Ishikawa (cell line): ENCODE measurements around the gene NTNG1.
A peak's percentile ranks its signal among the peaks of the same experiment; 100 is the strongest.

Experiments
- CEBPB ChIP-seq: IDR thresholded peaks from 2 replicates; pipeline ENCODE4 v1.6.1; 2012
- CREB1 ChIP-seq: IDR thresholded peaks from 2 replicates; pipeline ENCODE4 v1.6.1; 2012; ENCODE audit warnings: low read depth
- EGR1 ChIP-seq: IDR thresholded peaks from 2 replicates; pipeline ENCODE4 v1.6.1; 2012
- EP300 ChIP-seq: IDR thresholded peaks from 2 replicates; pipeline ENCODE4 v1.6.1; 2012; ENCODE audit warnings: borderline replicate concordance
- FOXM1 ChIP-seq: IDR thresholded peaks from 2 replicates; pipeline ENCODE4 v1.6.1; 2012; ENCODE audit warnings: low read depth, borderline replicate concordance
- MAX ChIP-seq: IDR thresholded peaks from 2 replicates; pipeline ENCODE4 v1.6.1; 2012
- NFIC ChIP-seq: IDR thresholded peaks from 2 replicates; pipeline ENCODE4 v1.6.1; 2012
- RAD21 ChIP-seq: IDR thresholded peaks from 2 replicates; pipeline ENCODE4 v1.6.1; 2012; ENCODE audit warnings: low read depth
- REST ChIP-seq: IDR thresholded peaks from 2 replicates; pipeline ENCODE4 v1.6.1; 2012; ENCODE audit warnings: low read depth, mild to moderate bottlenecking
- TAF1 ChIP-seq: IDR thresholded peaks from 2 replicates; pipeline ENCODE4 v1.6.1; 2012; ENCODE audit warnings: low read depth, mild to moderate bottlenecking
- TCF12 ChIP-seq: IDR thresholded peaks from 2 replicates; pipeline ENCODE4 v1.6.1; 2012; ENCODE audit warnings: low read depth
- TEAD4 ChIP-seq: IDR thresholded peaks from 2 replicates; pipeline ENCODE4 v1.6.1; 2012
- USF1 ChIP-seq: IDR thresholded peaks from 2 replicates; pipeline ENCODE4 v1.6.1; 2012
- YY1 ChIP-seq: IDR thresholded peaks from 2 replicates; pipeline ENCODE4 v1.6.1; 2012; ENCODE audit warnings: low read depth
- ZBTB7A ChIP-seq: IDR thresholded peaks from 2 replicates; pipeline ENCODE4 v1.6.1; 2012; ENCODE audit warnings: low read depth

Gene NTNG1

DNA sequence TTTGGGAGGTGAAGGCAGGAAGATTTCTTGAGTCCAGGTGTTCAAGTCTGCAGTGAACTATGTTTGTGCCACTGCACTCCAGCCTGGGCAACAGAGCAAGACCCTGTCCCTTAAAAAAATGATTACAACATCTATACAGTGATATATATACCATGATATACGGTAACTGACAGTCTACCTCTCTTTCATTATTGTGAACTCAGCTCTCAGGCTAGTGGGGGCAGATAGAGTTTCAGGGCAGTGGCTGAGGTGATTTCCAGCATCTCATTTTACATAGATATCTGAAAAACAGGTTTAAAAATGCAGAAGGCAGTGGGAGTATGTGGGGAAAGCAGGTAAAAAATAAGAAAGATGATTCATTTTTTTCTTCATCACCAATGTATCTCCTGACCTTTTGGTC, 8.1 kb upstream of the NTNG1 start:
- TF ChIP-seq CEBPB (no peak), NFIC (no peak), CREB1 (no peak), EGR1 (no peak), TCF12 (no peak), TEAD4 (no peak), FOXM1 (no peak), TAF1 (no peak), ZBTB7A (no peak), REST (no peak), MAX (no peak)

DNA sequence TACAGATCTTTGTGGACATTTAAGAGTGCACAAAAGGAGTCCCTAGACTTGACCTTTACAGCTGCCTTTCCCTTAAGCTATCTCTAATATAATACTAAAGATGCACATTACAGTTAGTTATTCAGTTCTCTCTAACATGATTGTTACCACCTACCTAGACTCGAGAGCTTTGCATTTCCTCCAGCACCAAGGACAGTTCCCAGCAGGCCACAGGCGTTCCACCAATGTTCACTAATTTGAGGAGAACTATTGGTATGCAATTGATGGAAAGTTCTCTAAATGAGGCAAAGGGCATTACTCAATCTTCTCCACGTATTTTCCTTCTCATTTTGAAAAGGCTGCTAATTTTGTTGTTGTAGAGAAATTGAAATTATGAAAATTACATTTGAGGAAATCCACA, 5.4 kb upstream of the NTNG1 start:
- TF ChIP-seq REST (peak; percentile 94), TEAD4 (0 out of 2 replicates have a peak, but pooled peaks have one; percentile 15), CREB1 (no peak), YY1 (no peak), TAF1 (no peak), EGR1 (no peak)

GRCh38 chr1:107138166-107138565, 2.7 kb upstream of the NTNG1 start:
- no peak for TF ChIP-seq TAF1
- no peak for TF ChIP-seq NFIC
- no peak for TF ChIP-seq EGR1

GRCh38 chr1:107138767-107139445, 1.9 kb upstream of the NTNG1 start:
- TF ChIP-seq REST = no peak
- no peak for TF ChIP-seq USF1
- no peak for TF ChIP-seq CEBPB
- TF ChIP-seq FOXM1 = no peak
- no peak for TF ChIP-seq TCF12
- TF ChIP-seq EP300 = no peak
- no peak for TF ChIP-seq CREB1
- TF ChIP-seq MAX = no peak
- TF ChIP-seq RAD21 = no peak
- no peak for TF ChIP-seq TAF1
- TF ChIP-seq NFIC = no peak
- no peak for TF ChIP-seq TEAD4
- TF ChIP-seq EGR1 = no peak
- TF ChIP-seq YY1 = no peak

DNA sequence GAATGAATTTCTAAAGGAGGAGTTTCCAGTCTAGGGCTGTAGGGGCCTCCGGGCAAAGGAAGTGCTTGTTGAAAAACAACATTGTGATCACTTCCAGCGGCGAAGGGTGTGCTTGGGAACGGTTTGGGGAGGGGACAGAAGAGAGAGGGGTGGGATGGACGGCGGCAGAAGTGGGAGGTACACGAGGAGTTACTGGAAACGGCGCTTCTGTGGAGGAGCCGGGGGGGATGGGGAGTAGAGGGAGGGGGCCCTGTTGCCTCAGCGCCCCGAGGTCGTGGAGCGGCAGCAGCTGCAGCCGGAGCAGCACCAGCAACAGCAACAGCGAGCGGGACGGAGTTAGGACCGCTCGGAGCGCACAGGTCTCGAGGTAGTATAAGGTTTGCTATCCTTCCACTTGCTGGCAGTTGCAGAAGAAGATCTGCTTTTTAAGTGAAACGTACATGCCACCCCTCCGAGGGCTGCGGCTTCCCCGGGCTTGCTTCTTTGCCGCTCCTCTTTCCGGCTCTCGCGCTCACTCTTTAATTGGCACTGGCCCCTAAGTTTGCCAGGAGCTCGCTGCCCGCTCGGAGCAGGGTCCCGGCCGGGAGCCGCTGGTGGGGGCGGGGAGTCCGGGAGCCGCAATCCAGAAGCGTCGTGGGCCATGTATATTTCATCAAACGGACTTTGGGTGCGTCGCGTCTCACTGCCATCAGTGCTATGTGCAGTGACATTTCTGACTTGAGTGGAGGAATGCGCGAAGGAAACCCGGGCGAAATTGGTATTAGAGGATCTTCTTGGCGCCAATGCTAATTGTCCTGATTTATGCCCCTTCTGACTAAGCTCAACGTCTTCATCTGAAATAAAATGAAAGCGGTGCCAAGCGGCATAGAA, 771 bp upstream of the NTNG1 start:
- 0 out of 2 replicates have a peak, but pooled peaks have one; percentile 32 for TF ChIP-seq MAX
- TF ChIP-seq CREB1 = no peak
